NCI-H2107 treated with DMSO at 0.1 percent for 48 hours (cell line): ENCODE data around the gene SLC1A3.

ENCODE experiments used
- DNase-seq: peaks from one replicate; lab custom pipeline; 2025; ENCODE audit not compliant: unreplicated experiment; lab: John Stamatoyannopoulos, UW

The SLC1A3 gene

GRCh38 chr5:36712706-36713105 lies 106.3 kb downstream of the SLC1A3 start:
- DNase-seq, result no peak

- DNase-seq, result no peak
These were observed 107.1 kb downstream of the SLC1A3 start for GRCh38 chr5:36713541-36713940.

- DNase-seq, result no peak
These were observed 110.8 kb downstream of the SLC1A3 start for GRCh38 chr5:36717131-36717695.

- no peak for DNase-seq
These were observed 112.9 kb downstream of the SLC1A3 start for GRCh38 chr5:36719282-36719681.

- DNase-seq, result no peak
These were observed 114.3 kb downstream of the SLC1A3 start for GRCh38 chr5:36720688-36721087.

GRCh38 chr5:36721664-36722235 lies 115.3 kb downstream of the SLC1A3 start:
- no peak for DNase-seq

GRCh38 chr5:36722900-36723299 lies 116.5 kb downstream of the SLC1A3 start:
- no peak for DNase-seq

- DNase-seq, result no peak
These were observed 117.5 kb downstream of the SLC1A3 start for GRCh38 chr5:36723912-36724311.

- DNase-seq, result no peak
These were observed 118.3 kb downstream of the SLC1A3 start for GRCh38 chr5:36724467-36725332.

- no peak for DNase-seq
These were observed 119.9 kb downstream of the SLC1A3 start for GRCh38 chr5:36726317-36726716.

- DNase-seq, result no peak
These were observed 120.4 kb downstream of the SLC1A3 start for GRCh38 chr5:36726767-36727166.

- DNase-seq, result peak; percentile 72
These were observed 122.5 kb downstream of the SLC1A3 start for GRCh38 chr5:36728697-36729543.

GRCh38 chr5:36730537-36731216 lies 124.3 kb downstream of the SLC1A3 start:
- peak; percentile 9 for DNase-seq

- no peak for DNase-seq
These were observed 126.8 kb downstream of the SLC1A3 start for GRCh38 chr5:36733183-36733582.

- DNase-seq, result peak; percentile 51
These were observed 128.0 kb downstream of the SLC1A3 start for GRCh38 chr5:36734422-36734821.

- DNase-seq, result no peak
These were observed 129.5 kb downstream of the SLC1A3 start for GRCh38 chr5:36735891-36736290.
